CD14-positive monocyte (primary cell): ENCODE measurements around the gene CDKAL1. TPM values are rescaled to one million over a fixed set of nuclear protein-coding genes. Genes with fewer than 3 reads are reported as not detected.

Source experiments
- DNase-seq, 3 donors: peaks; one replicate each; pipeline ENCODE4 v3.0.0-alpha.2; 2011 to 2022
- H2AFZ ChIP-seq: 2 replicates; pipeline ENCODE4 v1.6.0; 2012; ENCODE audit warnings: mild to moderate bottlenecking, low read depth, low read length, inconsistent platforms; ENCODE audit not compliant: insufficient read depth, poor library complexity, severe bottlenecking
- H3K27ac ChIP-seq, 2 donors: 1 replicate in 1 of 2; 2 replicates in 1 of 2; pipeline ENCODE4 v1.5.1; 2012 to 2013; ENCODE audit warnings: low read length in 2 of 2, control low read depth in 1 of 2, inconsistent platforms in 1 of 2, low read depth in 1 of 2, mild to moderate bottlenecking in 1 of 2
- H3K27me3 ChIP-seq, 2 donors: one replicate each; pipeline versions ENCODE4 v1.6.0 to v1.6.1; 2011 to 2013; ENCODE audit warnings: low read length in 2 of 2; ENCODE audit not compliant: control insufficient read depth in 2 of 2, insufficient read depth in 2 of 2
- H3K36me3 ChIP-seq, 2 donors: replicated peaks in 1 of 2; 1 replicate in 1 of 2; 2 replicates in 1 of 2; pipeline versions ENCODE4 v1.5.1 to v1.6.1; 2012 to 2013; ENCODE audit warnings: low read length in 2 of 2, control low read depth in 1 of 2, inconsistent platforms in 1 of 2, mild to moderate bottlenecking in 1 of 2; ENCODE audit not compliant: insufficient read depth in 2 of 2, control insufficient read depth in 1 of 2
- H3K4me1 ChIP-seq, 2 donors: 1 replicate in 1 of 2; 2 replicates in 1 of 2; pipeline versions ENCODE4 v1.5.1 to v1.6.1; 2012 to 2013; ENCODE audit warnings: low read length in 2 of 2, control low read depth in 1 of 2, inconsistent platforms in 1 of 2, mild to moderate bottlenecking in 1 of 2, moderate library complexity in 1 of 2; ENCODE audit not compliant: insufficient read depth in 2 of 2, control insufficient read depth in 1 of 2
- H3K4me2 ChIP-seq: replicated peaks from 2 replicates; pipeline ENCODE3; 2012; ENCODE audit warnings: low read length, moderate library complexity, mild to moderate bottlenecking; ENCODE audit not compliant: poor library complexity, severe bottlenecking; ENCODE audit errors: extremely low read depth
- H3K4me3 ChIP-seq, 3 experiments: fragments of 200-600 bp in 1 of 3; sonication (generic) in 1 of 3; replicated peaks in 1 of 3; 1 replicate in 2 of 3; 2 replicates in 1 of 3; pipeline ENCODE4 v1.5.1; 2011 to 2013; ENCODE audit warnings: low read length in 3 of 3, mild to moderate bottlenecking in 3 of 3, control low read depth in 2 of 3, low read depth in 2 of 3, inconsistent platforms in 1 of 3, moderate library complexity in 1 of 3
- H3K79me2 ChIP-seq: 2 replicates; pipeline ENCODE4 v1.6.0; 2012; ENCODE audit warnings: mild to moderate bottlenecking, control low read depth, inconsistent platforms, low read length, moderate library complexity; ENCODE audit not compliant: insufficient read depth
- H3K9ac ChIP-seq: 2 replicates; pipeline ENCODE4 v1.6.0; 2017; ENCODE audit warnings: low read length, mild to moderate bottlenecking; ENCODE audit not compliant: insufficient read depth, poor library complexity, severe bottlenecking
- H3K9me3 ChIP-seq, 2 donors: replicated peaks in 1 of 2; 1 replicate in 1 of 2; 2 replicates in 1 of 2; pipeline versions ENCODE4 v1.5.1 to v1.6.1; 2012 to 2013; ENCODE audit warnings: low read length in 2 of 2, control low read depth in 1 of 2; ENCODE audit not compliant: control insufficient read depth in 1 of 2, insufficient read depth in 1 of 2
- H4K20me1 ChIP-seq: 2 replicates; pipeline ENCODE4 v1.6.0; 2012; ENCODE audit warnings: mild to moderate bottlenecking, low read length, control low read depth, moderate library complexity; ENCODE audit not compliant: insufficient read depth
- H3K27ac Mint-ChIP-seq, 7 donors: one replicate each; pipeline ENCODE4 v1.8.0; 2020; ENCODE audit warnings: mild to moderate bottlenecking in 7 of 7, mixed read lengths in 7 of 7, moderate library complexity in 6 of 7, inconsistent platforms in 2 of 7
- H3K27me3 Mint-ChIP-seq, 3 donors: one replicate each; pipeline ENCODE4 v1.8.0; 2021 to 2022; ENCODE audit warnings: low read depth in 3 of 3, mild to moderate bottlenecking in 3 of 3, mixed read lengths in 3 of 3, moderate library complexity in 3 of 3, inconsistent platforms in 1 of 3
- H3K36me3 Mint-ChIP-seq, 2 donors: one replicate each; pipeline ENCODE4 v1.8.0; 2020; ENCODE audit warnings: mixed read lengths in 2 of 2, inconsistent platforms in 1 of 2, mild to moderate bottlenecking in 1 of 2
- H3K4me1 Mint-ChIP-seq: one replicate; pipeline ENCODE4 v1.8.0; 2020; ENCODE audit warnings: mild to moderate bottlenecking, mixed read lengths
- H3K4me3 Mint-ChIP-seq, 2 donors: one replicate each; pipeline ENCODE4 v1.8.0; 2020; ENCODE audit warnings: mild to moderate bottlenecking in 2 of 2, mixed read lengths in 2 of 2, moderate library complexity in 1 of 2
- H3K9me3 Mint-ChIP-seq, 7 donors: one replicate each; pipeline ENCODE4 v1.8.0; 2020 to 2022; ENCODE audit warnings: mixed read lengths in 7 of 7, mild to moderate bottlenecking in 6 of 7, moderate library complexity in 6 of 7, inconsistent platforms in 2 of 7
- WGBS: methylation state at CpG from one replicate; pipeline ENCODE4 v1.1.5; 2013; ENCODE audit warnings: missing lambda C conversion rate; ENCODE audit not compliant: insufficient coverage; 5-methylcytosine and 5-hydroxymethylcytosine counted together
- intact Hi-C, 2 donors: fragments of 100-400 bp; cut with micrococcal nuclease; formaldehyde crosslinking; loops; one replicate each; pipeline versions ENCODE4 v1.15.0 to v1.15.1; 2023
- polyA plus RNA-seq, 3 donors: library from polyadenylated mRNA; depleted of rRNA in 1 of 3; unstranded in 2 of 3; stranded (reverse) in 1 of 3; fragments of 300-500 nt in 2 of 3; fragments of >200 nt in 1 of 3; fragmentation: Illumina TruSeq in 2 of 3; gene quantifications; 1 replicate in 2 of 3; 2 replicates in 1 of 3; pipeline ENCODE4 v1.2.3, GENCODE V29; 2012 to 2021
- TF ChIP-seq, protein P1 (sequence below): fragments of 200-600 bp; IDR thresholded peaks from one replicate; pipeline ENCODE4 v1.8.0; 2022; ENCODE audit warnings: antibody characterized with exemption, mild to moderate bottlenecking

The CDKAL1 gene
- polyA plus RNA-seq, 3 donors = 3.2 to 12.4 (median 8.3) TPM

DNA sequence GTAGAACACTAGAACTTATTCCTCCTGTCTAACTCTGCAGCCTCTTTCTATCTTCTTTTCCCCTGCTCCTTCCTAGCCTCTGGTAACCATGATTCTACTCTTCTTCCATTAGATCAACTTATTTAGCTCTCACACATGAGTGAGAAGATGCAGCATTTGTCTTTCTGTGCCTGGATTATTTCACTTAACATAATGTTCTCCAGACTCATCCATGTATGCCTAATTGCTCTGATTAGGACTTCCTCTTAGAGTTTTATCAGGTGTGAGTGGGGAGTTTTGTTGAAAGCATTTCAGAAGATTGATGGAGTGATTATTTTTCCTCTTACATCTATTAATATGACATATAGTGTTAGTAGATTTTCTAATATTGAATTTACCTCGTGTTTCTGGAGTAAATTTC, 140.4 kb downstream of the CDKAL1 start:
- no peaks in the 10 kb centered on the region for H4K20me1 ChIP-seq
- peaks cover 10 to 13% of the 10 kb centered on the region in 2 donors for H3K36me3 Mint-ChIP-seq
- no peak overlapping the region for H3K27ac Mint-ChIP-seq
- DNase-seq = no peak
- peaks cover 0 to 9% (median 3%) of the 10 kb centered on the region in 7 donors for H3K9me3 Mint-ChIP-seq
- intact Hi-C loops = no loop called here
- H3K4me3 ChIP-seq = no peak overlapping the region
- no peak overlapping the region for H3K27ac ChIP-seq
- peaks cover 0 to 5% of the 10 kb centered on the region in 2 donors for H3K9me3 ChIP-seq
- H3K27me3 ChIP-seq = no peaks in the 10 kb centered on the region
- H3K27me3 Mint-ChIP-seq = no peaks in the 10 kb centered on the region
- no CpG with 5 or more reads among the region's 1 CpG for WGBS
- no peak overlapping the region for H3K9ac ChIP-seq
- no peak overlapping the region for H3K4me3 Mint-ChIP-seq
- no peaks in the 10 kb centered on the region for H3K4me1 Mint-ChIP-seq
- TF ChIP-seq, protein P1, sequence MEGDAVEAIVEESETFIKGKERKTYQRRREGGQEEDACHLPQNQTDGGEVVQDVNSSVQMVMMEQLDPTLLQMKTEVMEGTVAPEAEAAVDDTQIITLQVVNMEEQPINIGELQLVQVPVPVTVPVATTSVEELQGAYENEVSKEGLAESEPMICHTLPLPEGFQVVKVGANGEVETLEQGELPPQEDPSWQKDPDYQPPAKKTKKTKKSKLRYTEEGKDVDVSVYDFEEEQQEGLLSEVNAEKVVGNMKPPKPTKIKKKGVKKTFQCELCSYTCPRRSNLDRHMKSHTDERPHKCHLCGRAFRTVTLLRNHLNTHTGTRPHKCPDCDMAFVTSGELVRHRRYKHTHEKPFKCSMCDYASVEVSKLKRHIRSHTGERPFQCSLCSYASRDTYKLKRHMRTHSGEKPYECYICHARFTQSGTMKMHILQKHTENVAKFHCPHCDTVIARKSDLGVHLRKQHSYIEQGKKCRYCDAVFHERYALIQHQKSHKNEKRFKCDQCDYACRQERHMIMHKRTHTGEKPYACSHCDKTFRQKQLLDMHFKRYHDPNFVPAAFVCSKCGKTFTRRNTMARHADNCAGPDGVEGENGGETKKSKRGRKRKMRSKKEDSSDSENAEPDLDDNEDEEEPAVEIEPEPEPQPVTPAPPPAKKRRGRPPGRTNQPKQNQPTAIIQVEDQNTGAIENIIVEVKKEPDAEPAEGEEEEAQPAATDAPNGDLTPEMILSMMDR = no peak
- H3K4me2 ChIP-seq = no peak overlapping the region
- H3K36me3 ChIP-seq = no peaks in the 10 kb centered on the region
- no peak overlapping the region for H2AFZ ChIP-seq
- H3K79me2 ChIP-seq = no peaks in the 10 kb centered on the region
- no peaks in the 10 kb centered on the region for H3K4me1 ChIP-seq

DNA sequence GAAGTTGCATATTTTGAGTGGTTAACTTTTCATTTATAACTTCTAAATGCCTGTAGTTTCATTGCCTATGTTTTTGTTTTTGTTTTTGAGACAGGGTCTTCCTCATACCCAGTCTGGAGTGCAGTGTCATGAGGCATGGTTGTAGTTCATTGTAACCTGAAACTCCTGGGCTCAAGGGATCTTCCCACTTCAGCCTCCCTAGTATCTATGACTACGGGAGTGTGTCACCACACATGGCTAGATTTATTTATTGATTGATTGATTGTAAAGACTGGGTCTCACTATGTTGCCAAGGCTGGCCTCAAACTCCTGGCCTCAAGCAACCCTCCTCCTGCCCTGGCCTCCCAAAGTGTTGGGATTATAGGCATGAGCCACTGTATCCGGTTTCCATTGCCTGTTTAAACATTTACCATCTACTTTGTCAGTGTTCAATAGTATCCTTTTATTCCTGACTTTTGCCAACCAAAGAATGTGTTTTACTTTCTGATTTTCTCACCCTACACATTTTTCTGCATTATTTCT, 144.6 kb downstream of the CDKAL1 start:
- no CpG with 5 or more reads among the region's 2 CpGs for WGBS
- Mint-ChIP-seq H3K4me3 (no peak overlapping the region), H3K27ac (no peak overlapping the region), H3K9me3 (peaks cover 0 to 2% (median 0%) of the 10 kb centered on the region in 7 donors), H3K36me3 (peaks cover 5 to 7% of the 10 kb centered on the region in 2 donors), H3K4me1 (peaks cover 9% of the 10 kb centered on the region), H3K27me3 (no peaks in the 10 kb centered on the region)
- no peaks in the 10 kb centered on the region for H3K79me2 ChIP-seq
- H4K20me1 ChIP-seq = no peaks in the 10 kb centered on the region
- DNase-seq = no peak
- H3K9me3 ChIP-seq = no peaks in the 10 kb centered on the region
- H3K27me3 ChIP-seq = no peaks in the 10 kb centered on the region
- no peak overlapping the region for H3K27ac ChIP-seq
- no peak overlapping the region for H3K4me2 ChIP-seq
- TF ChIP-seq, protein P1 = no peak
- no peaks in the 10 kb centered on the region for H3K36me3 ChIP-seq
- H3K9ac ChIP-seq = no peak overlapping the region
- no peak overlapping the region for H2AFZ ChIP-seq
- no peak overlapping the region for H3K4me3 ChIP-seq
- intact Hi-C loops = no loop called here
- H3K4me1 ChIP-seq = no peaks in the 10 kb centered on the region
